WTC11 (cell line): ENCODE measurements around the gene KIF5A. TPM values are rescaled to one million over a fixed set of nuclear protein-coding genes. Genes with fewer than 3 reads are reported as not detected.

Experiments
- CREM ChIP-seq: sonication (generic); formaldehyde crosslinking; IDR thresholded peaks from 2 replicates; pipeline ENCODE4 v1.8.1; 2022; ENCODE audit warnings: mild to moderate bottlenecking, missing genetic modification reagents, moderate library complexity
- EMX1 ChIP-seq: fragments of 250-450 bp; sonication (Bioruptor Pico); IDR thresholded peaks from 2 replicates; pipeline ENCODE4 v1.8.0; 2021; ENCODE audit warnings: mild to moderate bottlenecking
- FOXK1 ChIP-seq: sonication (generic); formaldehyde crosslinking; IDR thresholded peaks from 2 replicates; pipeline ENCODE4 v1.8.0; 2022; ENCODE audit warnings: mild to moderate bottlenecking, moderate library complexity, missing genetic modification reagents
- IRF2 ChIP-seq: sonication (generic); formaldehyde crosslinking; IDR thresholded peaks from 2 replicates; pipeline ENCODE4 v1.8.0; 2022; ENCODE audit warnings: low read depth, missing genetic modification reagents, borderline replicate concordance
- JAZF1 ChIP-seq: fragments of 250-450 bp; sonication (Bioruptor Pico); IDR thresholded peaks from 2 replicates; pipeline ENCODE4 v1.9.0; 2021; ENCODE audit warnings: moderate library complexity, mild to moderate bottlenecking, inconsistent platforms
- JUN ChIP-seq: sonication (generic); formaldehyde crosslinking; IDR thresholded peaks from 2 replicates; pipeline ENCODE4 v1.8.0; 2023; ENCODE audit warnings: mild to moderate bottlenecking, missing genetic modification reagents
- NFE2L1 ChIP-seq: sonication (generic); formaldehyde crosslinking; IDR thresholded peaks from 2 replicates; pipeline ENCODE4 v1.8.1; 2023; ENCODE audit warnings: missing genetic modification reagents
- RORB ChIP-seq: fragments of 250-450 bp; sonication (Bioruptor Pico); IDR thresholded peaks from 2 replicates; pipeline ENCODE4 v1.9.0; 2021; ENCODE audit warnings: mild to moderate bottlenecking
- SMAD3 ChIP-seq: sonication (generic); formaldehyde crosslinking; IDR thresholded peaks from 2 replicates; pipeline ENCODE4 v1.8.0; 2022; ENCODE audit warnings: missing genetic modification reagents, mild to moderate bottlenecking, borderline replicate concordance
- TP53 ChIP-seq: sonication (generic); formaldehyde crosslinking; IDR thresholded peaks from 2 replicates; pipeline ENCODE4 v1.8.1; 2023; ENCODE audit warnings: mild to moderate bottlenecking, missing genetic modification reagents
- ZNF219 ChIP-seq: sonication (generic); formaldehyde crosslinking; IDR thresholded peaks from 2 replicates; pipeline ENCODE4 v1.8.0; 2023; ENCODE audit warnings: missing genetic modification reagents, mild to moderate bottlenecking, borderline replicate concordance
- ZNF263 ChIP-seq: sonication (generic); formaldehyde crosslinking; IDR thresholded peaks from 2 replicates; pipeline ENCODE4 v1.8.1; 2022; ENCODE audit warnings: low read depth, mild to moderate bottlenecking, moderate library complexity, missing genetic modification reagents
- ZNF396 ChIP-seq: fragments of 250-450 bp; sonication (Bioruptor Pico); IDR thresholded peaks from 2 replicates; pipeline ENCODE4 v1.8.0; 2021; ENCODE audit warnings: mild to moderate bottlenecking, moderate library complexity, borderline replicate concordance
- ZNF416 ChIP-seq: fragments of 250-450 bp; sonication (Bioruptor Pico); IDR thresholded peaks from 2 replicates; pipeline ENCODE4 v1.9.0; 2021; ENCODE audit warnings: mild to moderate bottlenecking, inconsistent platforms
- total RNA-seq: library from RNA; stranded (reverse); gene quantifications from 3 replicates; pipeline ENCODE4 v1.2.3, GENCODE V29; 2021
- TF ChIP-seq, protein P1 (sequence below): fragments of 250-450 bp; sonication (Bioruptor Pico); conservative IDR thresholded peaks from 2 replicates; pipeline ENCODE4 v1.9.0; 2021; ENCODE audit warnings: mild to moderate bottlenecking
- TF ChIP-seq, protein P2 (sequence below): sonication (generic); formaldehyde crosslinking; conservative IDR thresholded peaks from 2 replicates; pipeline ENCODE4 v1.8.1; 2022; ENCODE audit warnings: mild to moderate bottlenecking, missing genetic modification reagents
- TF ChIP-seq, protein P3 (sequence below): sonication (generic); formaldehyde crosslinking; IDR thresholded peaks from 2 replicates; pipeline ENCODE4 v1.8.1; 2022; ENCODE audit warnings: low read depth, missing genetic modification reagents, borderline replicate concordance
- TF ChIP-seq, protein P4 (sequence below): sonication (generic); formaldehyde crosslinking; IDR thresholded peaks from 2 replicates; pipeline ENCODE4 v1.8.1; 2022; ENCODE audit warnings: mild to moderate bottlenecking, missing genetic modification reagents, moderate library complexity, borderline replicate concordance
- TF ChIP-seq, protein P5 (sequence below): fragments of 250-450 bp; sonication (Bioruptor Pico); IDR thresholded peaks from 2 replicates; pipeline ENCODE4 v1.9.0; 2021; ENCODE audit warnings: mild to moderate bottlenecking, borderline replicate concordance
- TF ChIP-seq, protein P6 (sequence below): sonication (generic); formaldehyde crosslinking; IDR thresholded peaks from 2 replicates; pipeline ENCODE4 v1.8.1; 2023; ENCODE audit warnings: mild to moderate bottlenecking, missing genetic modification reagents
- TF ChIP-seq, protein P7 (sequence below): sonication (generic); formaldehyde crosslinking; IDR thresholded peaks from 2 replicates; pipeline ENCODE4 v1.8.0; 2023; ENCODE audit warnings: missing genetic modification reagents, mild to moderate bottlenecking, borderline replicate concordance
- TF ChIP-seq, protein P8 (sequence below): fragments of 250-450 bp; sonication (Bioruptor Pico); IDR thresholded peaks from 2 replicates; pipeline ENCODE4 v1.9.0; 2021; ENCODE audit warnings: moderate library complexity, mild to moderate bottlenecking, inconsistent platforms, borderline replicate concordance

Gene KIF5A
- total RNA-seq, 1 experiment from 2014 or later, result 16.1 TPM

DNA sequence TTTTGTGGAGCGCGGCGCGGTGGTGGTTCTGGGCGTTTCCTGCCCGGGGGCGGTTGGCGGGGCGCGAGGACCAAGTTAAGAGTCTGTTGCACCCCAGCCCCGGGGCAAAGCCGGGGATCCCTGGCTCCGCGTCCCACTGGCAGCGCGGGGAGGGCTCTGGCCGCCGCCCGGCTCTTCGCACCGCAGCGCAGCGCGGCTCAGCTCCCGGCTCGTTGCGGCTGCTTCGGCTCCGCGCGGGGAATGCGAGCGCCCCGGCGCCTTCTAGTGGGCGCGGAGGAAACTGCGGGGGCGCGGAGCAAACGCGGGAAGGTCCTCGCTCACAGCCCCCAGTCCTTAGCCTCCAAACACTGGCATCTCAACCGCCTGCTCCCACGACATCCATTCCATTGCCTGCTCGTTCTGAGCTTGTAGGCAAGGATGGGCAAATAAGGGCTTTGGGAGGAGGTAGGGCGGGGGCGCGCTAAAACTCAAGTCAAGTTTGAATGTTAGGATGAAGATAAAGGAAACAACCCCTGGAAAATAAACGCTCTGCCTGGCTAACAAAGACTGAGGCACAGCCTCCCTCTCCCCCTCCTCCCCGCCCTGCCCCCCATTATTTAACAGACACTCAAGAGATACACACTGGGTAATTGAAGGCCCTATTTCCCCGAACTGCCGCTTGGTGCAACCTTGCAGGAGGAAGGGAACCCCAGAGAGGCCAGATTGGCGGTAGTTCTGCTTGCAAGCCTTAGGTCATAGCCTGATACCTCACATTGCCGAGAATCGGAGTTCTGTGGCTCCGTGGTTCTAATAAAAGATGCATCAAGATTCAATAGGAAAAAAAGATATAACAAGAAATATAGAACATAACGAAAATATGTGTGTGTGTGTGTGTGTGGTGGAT is 83.4 kb downstream of the KIF5A start, which contains the start of gene B4GALNT1 (continued):
- no peak for TF ChIP-seq FOXK1
- TF ChIP-seq ZNF219, result no peak
- TF ChIP-seq SMAD3, result no peak
- no peak for TF ChIP-seq JUN (CRISPR knock-in tag)
- no peak for TF ChIP-seq TP53
- TF ChIP-seq, protein P1, sequence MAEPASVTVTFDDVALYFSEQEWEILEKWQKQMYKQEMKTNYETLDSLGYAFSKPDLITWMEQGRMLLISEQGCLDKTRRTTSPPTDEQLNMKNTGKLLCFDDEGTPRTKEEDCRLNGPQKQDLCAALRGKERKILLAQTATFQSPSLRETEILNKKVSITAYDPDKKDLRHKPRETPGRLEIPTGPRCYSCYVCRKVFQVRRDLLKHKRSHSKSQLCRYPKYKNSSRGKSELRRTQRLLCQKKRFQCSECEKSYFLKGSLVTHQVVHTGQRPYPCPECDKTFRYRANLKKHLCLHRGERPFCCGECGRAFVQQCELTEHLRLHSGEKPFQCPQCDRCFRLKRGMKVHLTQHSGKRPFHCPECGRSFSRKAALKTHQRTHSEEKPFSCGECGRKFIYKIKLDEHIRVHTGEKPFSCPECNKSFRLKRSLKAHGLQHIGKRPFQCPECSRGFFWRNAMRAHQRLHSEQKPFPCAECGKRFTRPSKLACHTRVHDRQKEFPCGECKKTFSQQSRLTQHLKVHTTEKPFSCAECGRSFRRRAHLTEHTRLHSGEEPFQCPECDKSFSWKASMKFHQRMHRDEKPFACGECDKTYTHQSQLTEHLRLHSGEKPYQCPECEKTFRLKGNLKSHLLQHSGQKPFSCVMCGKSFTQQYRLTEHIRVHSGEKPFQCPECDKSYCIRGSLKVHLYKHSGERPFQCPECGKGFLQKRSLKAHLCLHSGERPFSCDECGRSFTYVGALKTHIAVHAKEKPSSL, result no peak
- TF ChIP-seq NFE2L1, result peak; percentile 22; the same call in 1 of the 2 replicates
- TF ChIP-seq, protein P2, sequence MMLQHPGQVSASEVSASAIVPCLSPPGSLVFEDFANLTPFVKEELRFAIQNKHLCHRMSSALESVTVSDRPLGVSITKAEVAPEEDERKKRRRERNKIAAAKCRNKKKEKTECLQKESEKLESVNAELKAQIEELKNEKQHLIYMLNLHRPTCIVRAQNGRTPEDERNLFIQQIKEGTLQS, result no peak
- TF ChIP-seq RORB, result no peak
- TF ChIP-seq, protein P3, sequence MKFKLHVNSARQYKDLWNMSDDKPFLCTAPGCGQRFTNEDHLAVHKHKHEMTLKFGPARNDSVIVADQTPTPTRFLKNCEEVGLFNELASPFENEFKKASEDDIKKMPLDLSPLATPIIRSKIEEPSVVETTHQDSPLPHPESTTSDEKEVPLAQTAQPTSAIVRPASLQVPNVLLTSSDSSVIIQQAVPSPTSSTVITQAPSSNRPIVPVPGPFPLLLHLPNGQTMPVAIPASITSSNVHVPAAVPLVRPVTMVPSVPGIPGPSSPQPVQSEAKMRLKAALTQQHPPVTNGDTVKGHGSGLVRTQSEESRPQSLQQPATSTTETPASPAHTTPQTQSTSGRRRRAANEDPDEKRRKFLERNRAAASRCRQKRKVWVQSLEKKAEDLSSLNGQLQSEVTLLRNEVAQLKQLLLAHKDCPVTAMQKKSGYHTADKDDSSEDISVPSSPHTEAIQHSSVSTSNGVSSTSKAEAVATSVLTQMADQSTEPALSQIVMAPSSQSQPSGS (CRISPR knock-in tag), result no peak
- no peak for TF ChIP-seq ZNF396 (CRISPR knock-in tag)
- no peak for TF ChIP-seq ZNF263 (CRISPR knock-in tag)
- TF ChIP-seq, protein P4, sequence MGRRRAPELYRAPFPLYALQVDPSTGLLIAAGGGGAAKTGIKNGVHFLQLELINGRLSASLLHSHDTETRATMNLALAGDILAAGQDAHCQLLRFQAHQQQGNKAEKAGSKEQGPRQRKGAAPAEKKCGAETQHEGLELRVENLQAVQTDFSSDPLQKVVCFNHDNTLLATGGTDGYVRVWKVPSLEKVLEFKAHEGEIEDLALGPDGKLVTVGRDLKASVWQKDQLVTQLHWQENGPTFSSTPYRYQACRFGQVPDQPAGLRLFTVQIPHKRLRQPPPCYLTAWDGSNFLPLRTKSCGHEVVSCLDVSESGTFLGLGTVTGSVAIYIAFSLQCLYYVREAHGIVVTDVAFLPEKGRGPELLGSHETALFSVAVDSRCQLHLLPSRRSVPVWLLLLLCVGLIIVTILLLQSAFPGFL (CRISPR knock-in tag), result 0 out of 2 replicates have a peak, but pooled peaks have one; percentile 72
- TF ChIP-seq, protein P5, sequence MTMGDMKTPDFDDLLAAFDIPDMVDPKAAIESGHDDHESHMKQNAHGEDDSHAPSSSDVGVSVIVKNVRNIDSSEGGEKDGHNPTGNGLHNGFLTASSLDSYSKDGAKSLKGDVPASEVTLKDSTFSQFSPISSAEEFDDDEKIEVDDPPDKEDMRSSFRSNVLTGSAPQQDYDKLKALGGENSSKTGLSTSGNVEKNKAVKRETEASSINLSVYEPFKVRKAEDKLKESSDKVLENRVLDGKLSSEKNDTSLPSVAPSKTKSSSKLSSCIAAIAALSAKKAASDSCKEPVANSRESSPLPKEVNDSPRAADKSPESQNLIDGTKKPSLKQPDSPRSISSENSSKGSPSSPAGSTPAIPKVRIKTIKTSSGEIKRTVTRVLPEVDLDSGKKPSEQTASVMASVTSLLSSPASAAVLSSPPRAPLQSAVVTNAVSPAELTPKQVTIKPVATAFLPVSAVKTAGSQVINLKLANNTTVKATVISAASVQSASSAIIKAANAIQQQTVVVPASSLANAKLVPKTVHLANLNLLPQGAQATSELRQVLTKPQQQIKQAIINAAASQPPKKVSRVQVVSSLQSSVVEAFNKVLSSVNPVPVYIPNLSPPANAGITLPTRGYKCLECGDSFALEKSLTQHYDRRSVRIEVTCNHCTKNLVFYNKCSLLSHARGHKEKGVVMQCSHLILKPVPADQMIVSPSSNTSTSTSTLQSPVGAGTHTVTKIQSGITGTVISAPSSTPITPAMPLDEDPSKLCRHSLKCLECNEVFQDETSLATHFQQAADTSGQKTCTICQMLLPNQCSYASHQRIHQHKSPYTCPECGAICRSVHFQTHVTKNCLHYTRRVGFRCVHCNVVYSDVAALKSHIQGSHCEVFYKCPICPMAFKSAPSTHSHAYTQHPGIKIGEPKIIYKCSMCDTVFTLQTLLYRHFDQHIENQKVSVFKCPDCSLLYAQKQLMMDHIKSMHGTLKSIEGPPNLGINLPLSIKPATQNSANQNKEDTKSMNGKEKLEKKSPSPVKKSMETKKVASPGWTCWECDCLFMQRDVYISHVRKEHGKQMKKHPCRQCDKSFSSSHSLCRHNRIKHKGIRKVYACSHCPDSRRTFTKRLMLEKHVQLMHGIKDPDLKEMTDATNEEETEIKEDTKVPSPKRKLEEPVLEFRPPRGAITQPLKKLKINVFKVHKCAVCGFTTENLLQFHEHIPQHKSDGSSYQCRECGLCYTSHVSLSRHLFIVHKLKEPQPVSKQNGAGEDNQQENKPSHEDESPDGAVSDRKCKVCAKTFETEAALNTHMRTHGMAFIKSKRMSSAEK (CRISPR knock-in tag), result no peak
- no peak for TF ChIP-seq JAZF1
- TF ChIP-seq IRF2 (CRISPR knock-in tag), result no peak
- TF ChIP-seq, protein P6, sequence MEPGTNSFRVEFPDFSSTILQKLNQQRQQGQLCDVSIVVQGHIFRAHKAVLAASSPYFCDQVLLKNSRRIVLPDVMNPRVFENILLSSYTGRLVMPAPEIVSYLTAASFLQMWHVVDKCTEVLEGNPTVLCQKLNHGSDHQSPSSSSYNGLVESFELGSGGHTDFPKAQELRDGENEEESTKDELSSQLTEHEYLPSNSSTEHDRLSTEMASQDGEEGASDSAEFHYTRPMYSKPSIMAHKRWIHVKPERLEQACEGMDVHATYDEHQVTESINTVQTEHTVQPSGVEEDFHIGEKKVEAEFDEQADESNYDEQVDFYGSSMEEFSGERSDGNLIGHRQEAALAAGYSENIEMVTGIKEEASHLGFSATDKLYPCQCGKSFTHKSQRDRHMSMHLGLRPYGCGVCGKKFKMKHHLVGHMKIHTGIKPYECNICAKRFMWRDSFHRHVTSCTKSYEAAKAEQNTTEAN (CRISPR knock-in tag), result no peak; the same call in 1 of the 2 replicates
- TF ChIP-seq, protein P7, sequence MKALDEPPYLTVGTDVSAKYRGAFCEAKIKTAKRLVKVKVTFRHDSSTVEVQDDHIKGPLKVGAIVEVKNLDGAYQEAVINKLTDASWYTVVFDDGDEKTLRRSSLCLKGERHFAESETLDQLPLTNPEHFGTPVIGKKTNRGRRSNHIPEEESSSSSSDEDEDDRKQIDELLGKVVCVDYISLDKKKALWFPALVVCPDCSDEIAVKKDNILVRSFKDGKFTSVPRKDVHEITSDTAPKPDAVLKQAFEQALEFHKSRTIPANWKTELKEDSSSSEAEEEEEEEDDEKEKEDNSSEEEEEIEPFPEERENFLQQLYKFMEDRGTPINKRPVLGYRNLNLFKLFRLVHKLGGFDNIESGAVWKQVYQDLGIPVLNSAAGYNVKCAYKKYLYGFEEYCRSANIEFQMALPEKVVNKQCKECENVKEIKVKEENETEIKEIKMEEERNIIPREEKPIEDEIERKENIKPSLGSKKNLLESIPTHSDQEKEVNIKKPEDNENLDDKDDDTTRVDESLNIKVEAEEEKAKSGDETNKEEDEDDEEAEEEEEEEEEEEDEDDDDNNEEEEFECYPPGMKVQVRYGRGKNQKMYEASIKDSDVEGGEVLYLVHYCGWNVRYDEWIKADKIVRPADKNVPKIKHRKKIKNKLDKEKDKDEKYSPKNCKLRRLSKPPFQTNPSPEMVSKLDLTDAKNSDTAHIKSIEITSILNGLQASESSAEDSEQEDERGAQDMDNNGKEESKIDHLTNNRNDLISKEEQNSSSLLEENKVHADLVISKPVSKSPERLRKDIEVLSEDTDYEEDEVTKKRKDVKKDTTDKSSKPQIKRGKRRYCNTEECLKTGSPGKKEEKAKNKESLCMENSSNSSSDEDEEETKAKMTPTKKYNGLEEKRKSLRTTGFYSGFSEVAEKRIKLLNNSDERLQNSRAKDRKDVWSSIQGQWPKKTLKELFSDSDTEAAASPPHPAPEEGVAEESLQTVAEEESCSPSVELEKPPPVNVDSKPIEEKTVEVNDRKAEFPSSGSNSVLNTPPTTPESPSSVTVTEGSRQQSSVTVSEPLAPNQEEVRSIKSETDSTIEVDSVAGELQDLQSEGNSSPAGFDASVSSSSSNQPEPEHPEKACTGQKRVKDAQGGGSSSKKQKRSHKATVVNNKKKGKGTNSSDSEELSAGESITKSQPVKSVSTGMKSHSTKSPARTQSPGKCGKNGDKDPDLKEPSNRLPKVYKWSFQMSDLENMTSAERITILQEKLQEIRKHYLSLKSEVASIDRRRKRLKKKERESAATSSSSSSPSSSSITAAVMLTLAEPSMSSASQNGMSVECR, result peak; percentile 59; the same call in 1 of the 2 replicates
- no peak for TF ChIP-seq EMX1 (CRISPR knock-in tag)
- TF ChIP-seq, protein P8, sequence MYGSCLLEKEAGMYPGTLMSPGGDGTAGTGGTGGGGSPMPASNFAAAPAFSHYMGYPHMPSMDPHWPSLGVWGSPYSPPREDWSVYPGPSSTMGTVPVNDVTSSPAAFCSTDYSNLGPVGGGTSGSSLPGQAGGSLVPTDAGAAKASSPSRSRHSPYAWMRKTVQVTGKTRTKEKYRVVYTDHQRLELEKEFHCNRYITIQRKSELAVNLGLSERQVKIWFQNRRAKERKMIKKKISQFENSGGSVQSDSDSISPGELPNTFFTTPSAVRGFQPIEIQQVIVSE (CRISPR knock-in tag), result no peak
- no peak for TF ChIP-seq CREM (CRISPR knock-in tag)
- TF ChIP-seq ZNF416 (CRISPR knock-in tag), result no peak
